SK-N-SH treated with all-trans-retinoic acid at 6 μM for 48 hours (cell line): ENCODE measurements around the gene ST13.

Source experiments
- ATAC-seq: fragments of 200-7000 bp; cut with Tn5 transposase; 3 replicates; pipeline ENCODE4 v1.9.1; 2020; ENCODE audit warnings: mild to moderate bottlenecking, moderate library complexity
- ARNTL ChIP-seq: fragments of 450-650 bp; formaldehyde crosslinking; IDR thresholded peaks from 2 replicates; pipeline ENCODE4 v1.5.0; 2020; ENCODE audit warnings: low read depth, mild to moderate bottlenecking, moderate library complexity, borderline replicate concordance
- BACH2 ChIP-seq: fragments of 250-450 bp; sonication (Bioruptor Pico); IDR thresholded peaks from 2 replicates; pipeline ENCODE4 v1.9.0; 2021; ENCODE audit warnings: mild to moderate bottlenecking, borderline replicate concordance
- CSDC2 ChIP-seq: fragments of 250-450 bp; sonication (Bioruptor Pico); IDR thresholded peaks from 2 replicates; pipeline ENCODE4 v1.5.0; 2020; ENCODE audit warnings: mild to moderate bottlenecking, moderate library complexity
- ESRRG ChIP-seq: fragments of 250-450 bp; sonication (Bioruptor Pico); IDR thresholded peaks from 2 replicates; pipeline ENCODE4 v1.6.1; 2021; ENCODE audit warnings: mild to moderate bottlenecking
- GLIS3 ChIP-seq: fragments of 250-450 bp; sonication (Bioruptor Pico); IDR thresholded peaks from 2 replicates; pipeline ENCODE4 v1.5.0; 2020; ENCODE audit warnings: mild to moderate bottlenecking, moderate library complexity
- ISL1 ChIP-seq: fragments of 250-450 bp; sonication (Bioruptor Pico); IDR thresholded peaks from 2 replicates; pipeline ENCODE4 v2.1.2; 2022; ENCODE audit warnings: mild to moderate bottlenecking, moderate library complexity
- PPARA ChIP-seq: fragments of 250-450 bp; sonication (Bioruptor Pico); IDR thresholded peaks from 2 replicates; pipeline ENCODE4 v1.5.0; 2020; ENCODE audit warnings: mild to moderate bottlenecking, borderline replicate concordance
- SNAI2 ChIP-seq: fragments of 250-450 bp; sonication (Bioruptor Pico); IDR thresholded peaks from 2 replicates; pipeline ENCODE4 v1.5.0; 2020; ENCODE audit warnings: mild to moderate bottlenecking, moderate library complexity
- TCF4 ChIP-seq: fragments of 250-450 bp; sonication (Bioruptor Pico); IDR thresholded peaks from 2 replicates; pipeline ENCODE4 v1.8.0; 2021; ENCODE audit warnings: mild to moderate bottlenecking, moderate library complexity, borderline replicate concordance
- ZC3H10 ChIP-seq: fragments of 250-450 bp; sonication (Bioruptor Pico); IDR thresholded peaks from 2 replicates; pipeline ENCODE4 v1.5.1; 2021; ENCODE audit warnings: mild to moderate bottlenecking, moderate library complexity
- ZNF565 ChIP-seq: fragments of 450-650 bp; formaldehyde crosslinking; conservative IDR thresholded peaks from 2 replicates; pipeline ENCODE4 v1.5.0; 2020; ENCODE audit warnings: low read depth, mild to moderate bottlenecking, moderate library complexity
- ZNF70 ChIP-seq: fragments of 450-650 bp; formaldehyde crosslinking; IDR thresholded peaks from 2 replicates; pipeline ENCODE4 v1.5.0; 2020; ENCODE audit warnings: mild to moderate bottlenecking, moderate library complexity
- TF ChIP-seq, protein P1 (sequence below): fragments of 250-450 bp; sonication (Bioruptor Pico); IDR thresholded peaks from 2 replicates; pipeline ENCODE4 v1.8.0; 2020; ENCODE audit warnings: mild to moderate bottlenecking, moderate library complexity, borderline replicate concordance
- TF ChIP-seq, protein P2 (sequence below): fragments of 250-450 bp; sonication (Bioruptor Pico); IDR thresholded peaks from 2 replicates; pipeline ENCODE4 v1.5.0; 2020; ENCODE audit warnings: mild to moderate bottlenecking, moderate library complexity
- TF ChIP-seq, protein P3 (sequence below): fragments of 250-450 bp; sonication (Bioruptor Pico); IDR thresholded peaks from 2 replicates; pipeline ENCODE4 v1.5.1; 2021; ENCODE audit warnings: mild to moderate bottlenecking, moderate library complexity
- TF ChIP-seq, protein P4 (sequence below): fragments of 250-450 bp; sonication (Bioruptor Pico); IDR thresholded peaks from 2 replicates; pipeline ENCODE4 v1.8.0; 2021; ENCODE audit warnings: low read depth, mild to moderate bottlenecking, moderate library complexity, borderline replicate concordance

ST13 gene

DNA sequence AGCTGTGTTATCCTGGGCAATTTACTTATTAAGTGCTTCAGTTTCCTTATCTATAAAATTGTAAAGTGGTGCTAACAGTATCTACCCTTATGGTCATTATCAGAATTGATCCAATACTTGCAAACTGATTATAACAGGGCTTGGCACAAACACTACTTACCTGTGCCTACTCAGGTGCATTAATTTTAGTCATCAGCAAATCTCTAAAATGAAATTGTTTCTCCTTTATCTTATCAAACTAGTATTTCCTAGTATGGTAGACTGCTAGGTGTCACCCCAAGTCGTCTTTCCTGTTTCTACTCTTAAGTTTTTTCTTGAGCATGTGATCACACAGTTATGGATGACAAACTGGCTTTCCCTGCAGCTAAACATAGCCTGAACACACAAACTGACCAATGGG, 33.0 kb downstream of the ST13 start:
- no peak for TF ChIP-seq GLIS3
- TF ChIP-seq, protein P1, sequence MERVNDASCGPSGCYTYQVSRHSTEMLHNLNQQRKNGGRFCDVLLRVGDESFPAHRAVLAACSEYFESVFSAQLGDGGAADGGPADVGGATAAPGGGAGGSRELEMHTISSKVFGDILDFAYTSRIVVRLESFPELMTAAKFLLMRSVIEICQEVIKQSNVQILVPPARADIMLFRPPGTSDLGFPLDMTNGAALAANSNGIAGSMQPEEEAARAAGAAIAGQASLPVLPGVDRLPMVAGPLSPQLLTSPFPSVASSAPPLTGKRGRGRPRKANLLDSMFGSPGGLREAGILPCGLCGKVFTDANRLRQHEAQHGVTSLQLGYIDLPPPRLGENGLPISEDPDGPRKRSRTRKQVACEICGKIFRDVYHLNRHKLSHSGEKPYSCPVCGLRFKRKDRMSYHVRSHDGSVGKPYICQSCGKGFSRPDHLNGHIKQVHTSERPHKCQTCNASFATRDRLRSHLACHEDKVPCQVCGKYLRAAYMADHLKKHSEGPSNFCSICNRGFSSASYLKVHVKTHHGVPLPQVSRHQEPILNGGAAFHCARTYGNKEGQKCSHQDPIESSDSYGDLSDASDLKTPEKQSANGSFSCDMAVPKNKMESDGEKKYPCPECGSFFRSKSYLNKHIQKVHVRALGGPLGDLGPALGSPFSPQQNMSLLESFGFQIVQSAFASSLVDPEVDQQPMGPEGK (CRISPR knock-in tag): no peak
- TF ChIP-seq, protein P2, sequence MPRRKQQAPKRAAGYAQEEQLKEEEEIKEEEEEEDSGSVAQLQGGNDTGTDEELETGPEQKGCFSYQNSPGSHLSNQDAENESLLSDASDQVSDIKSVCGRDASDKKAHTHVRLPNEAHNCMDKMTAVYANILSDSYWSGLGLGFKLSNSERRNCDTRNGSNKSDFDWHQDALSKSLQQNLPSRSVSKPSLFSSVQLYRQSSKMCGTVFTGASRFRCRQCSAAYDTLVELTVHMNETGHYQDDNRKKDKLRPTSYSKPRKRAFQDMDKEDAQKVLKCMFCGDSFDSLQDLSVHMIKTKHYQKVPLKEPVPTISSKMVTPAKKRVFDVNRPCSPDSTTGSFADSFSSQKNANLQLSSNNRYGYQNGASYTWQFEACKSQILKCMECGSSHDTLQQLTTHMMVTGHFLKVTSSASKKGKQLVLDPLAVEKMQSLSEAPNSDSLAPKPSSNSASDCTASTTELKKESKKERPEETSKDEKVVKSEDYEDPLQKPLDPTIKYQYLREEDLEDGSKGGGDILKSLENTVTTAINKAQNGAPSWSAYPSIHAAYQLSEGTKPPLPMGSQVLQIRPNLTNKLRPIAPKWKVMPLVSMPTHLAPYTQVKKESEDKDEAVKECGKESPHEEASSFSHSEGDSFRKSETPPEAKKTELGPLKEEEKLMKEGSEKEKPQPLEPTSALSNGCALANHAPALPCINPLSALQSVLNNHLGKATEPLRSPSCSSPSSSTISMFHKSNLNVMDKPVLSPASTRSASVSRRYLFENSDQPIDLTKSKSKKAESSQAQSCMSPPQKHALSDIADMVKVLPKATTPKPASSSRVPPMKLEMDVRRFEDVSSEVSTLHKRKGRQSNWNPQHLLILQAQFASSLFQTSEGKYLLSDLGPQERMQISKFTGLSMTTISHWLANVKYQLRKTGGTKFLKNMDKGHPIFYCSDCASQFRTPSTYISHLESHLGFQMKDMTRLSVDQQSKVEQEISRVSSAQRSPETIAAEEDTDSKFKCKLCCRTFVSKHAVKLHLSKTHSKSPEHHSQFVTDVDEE: no peak
- no peak for TF ChIP-seq PPARA (CRISPR knock-in tag)
- TF ChIP-seq ZNF70: no peak
- no peak for TF ChIP-seq TCF4 (CRISPR knock-in tag)
- TF ChIP-seq ISL1 (CRISPR knock-in tag): no peak
- TF ChIP-seq, protein P3, sequence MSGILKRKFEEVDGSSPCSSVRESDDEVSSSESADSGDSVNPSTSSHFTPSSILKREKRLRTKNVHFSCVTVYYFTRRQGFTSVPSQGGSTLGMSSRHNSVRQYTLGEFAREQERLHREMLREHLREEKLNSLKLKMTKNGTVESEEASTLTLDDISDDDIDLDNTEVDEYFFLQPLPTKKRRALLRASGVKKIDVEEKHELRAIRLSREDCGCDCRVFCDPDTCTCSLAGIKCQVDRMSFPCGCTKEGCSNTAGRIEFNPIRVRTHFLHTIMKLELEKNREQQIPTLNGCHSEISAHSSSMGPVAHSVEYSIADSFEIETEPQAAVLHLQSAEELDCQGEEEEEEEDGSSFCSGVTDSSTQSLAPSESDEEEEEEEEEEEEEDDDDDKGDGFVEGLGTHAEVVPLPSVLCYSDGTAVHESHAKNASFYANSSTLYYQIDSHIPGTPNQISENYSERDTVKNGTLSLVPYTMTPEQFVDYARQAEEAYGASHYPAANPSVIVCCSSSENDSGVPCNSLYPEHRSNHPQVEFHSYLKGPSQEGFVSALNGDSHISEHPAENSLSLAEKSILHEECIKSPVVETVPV (CRISPR knock-in tag): no peak
- TF ChIP-seq SNAI2 (CRISPR knock-in tag): no peak
- TF ChIP-seq, protein P4, sequence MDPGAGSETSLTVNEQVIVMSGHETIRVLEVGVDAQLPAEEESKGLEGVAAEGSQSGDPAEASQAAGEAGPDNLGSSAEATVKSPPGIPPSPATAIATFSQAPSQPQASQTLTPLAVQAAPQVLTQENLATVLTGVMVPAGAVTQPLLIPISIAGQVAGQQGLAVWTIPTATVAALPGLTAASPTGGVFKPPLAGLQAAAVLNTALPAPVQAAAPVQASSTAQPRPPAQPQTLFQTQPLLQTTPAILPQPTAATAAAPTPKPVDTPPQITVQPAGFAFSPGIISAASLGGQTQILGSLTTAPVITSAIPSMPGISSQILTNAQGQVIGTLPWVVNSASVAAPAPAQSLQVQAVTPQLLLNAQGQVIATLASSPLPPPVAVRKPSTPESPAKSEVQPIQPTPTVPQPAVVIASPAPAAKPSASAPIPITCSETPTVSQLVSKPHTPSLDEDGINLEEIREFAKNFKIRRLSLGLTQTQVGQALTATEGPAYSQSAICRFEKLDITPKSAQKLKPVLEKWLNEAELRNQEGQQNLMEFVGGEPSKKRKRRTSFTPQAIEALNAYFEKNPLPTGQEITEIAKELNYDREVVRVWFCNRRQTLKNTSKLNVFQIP (CRISPR knock-in tag): no peak
- TF ChIP-seq BACH2 (CRISPR knock-in tag): no peak
- TF ChIP-seq ZNF565 (CRISPR knock-in tag): no peak

DNA sequence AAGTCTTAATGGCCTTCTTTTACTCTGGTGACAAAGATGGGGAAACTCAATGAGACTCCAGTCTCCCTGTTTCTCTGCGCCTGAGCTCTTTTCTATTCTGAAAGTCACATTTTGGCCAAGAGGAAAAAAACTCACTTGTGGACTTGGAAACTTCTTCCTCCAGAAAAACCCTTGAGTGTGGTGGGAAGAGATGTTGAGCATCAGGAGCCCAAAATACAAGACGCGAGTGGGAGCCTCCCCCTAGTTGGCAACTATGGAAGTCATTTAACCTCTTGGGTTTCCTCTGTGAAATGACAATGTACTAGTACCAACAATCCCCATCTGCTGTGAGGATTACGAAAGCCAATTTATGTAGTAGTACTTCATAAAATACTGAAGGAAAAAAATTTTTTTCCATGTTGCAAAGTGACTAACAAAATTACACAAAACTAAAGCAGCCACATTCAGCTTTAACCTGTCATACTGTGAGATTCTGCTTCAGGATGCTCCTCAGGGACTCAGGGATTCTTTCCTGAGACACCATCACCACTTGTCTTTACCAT, 36.8 kb downstream of the ST13 start:
- peak; percentile 34 for ATAC-seq
- no peak for TF ChIP-seq ISL1 (CRISPR knock-in tag)
- no peak for TF ChIP-seq GLIS3
- no peak for TF ChIP-seq PPARA (CRISPR knock-in tag)
- TF ChIP-seq TCF4 (CRISPR knock-in tag): no peak
- no peak for TF ChIP-seq CSDC2
- TF ChIP-seq, protein P1 (CRISPR knock-in tag): no peak
- no peak for TF ChIP-seq ARNTL (CRISPR knock-in tag)
- TF ChIP-seq, protein P4 (CRISPR knock-in tag): no peak
- TF ChIP-seq, protein P2: no peak
- no peak for TF ChIP-seq ESRRG
- TF ChIP-seq ZNF70: no peak
- no peak for TF ChIP-seq ZC3H10 (CRISPR knock-in tag)

More for the DNA sequence above, 33.0 kb downstream of the ST13 start:
- ATAC-seq: no peak
